HG03135 (cell line): Measurements from ENCODE around the gene CTSL.
"Not testable (repeated sequence)": the region's sequence is repeated elsewhere in the genome, so short reads cannot be mapped to it uniquely, and the experiment has no call there.

ENCODE experiments used
- ATAC-seq: cut with Tn5 transposase; IDR thresholded peaks from one replicate; pipeline ENCODE4 v1.9.1; 2021; ENCODE audit warnings: mild to moderate bottlenecking, moderate library complexity; ENCODE audit not compliant: unreplicated experiment

Gene CTSL

DNA sequence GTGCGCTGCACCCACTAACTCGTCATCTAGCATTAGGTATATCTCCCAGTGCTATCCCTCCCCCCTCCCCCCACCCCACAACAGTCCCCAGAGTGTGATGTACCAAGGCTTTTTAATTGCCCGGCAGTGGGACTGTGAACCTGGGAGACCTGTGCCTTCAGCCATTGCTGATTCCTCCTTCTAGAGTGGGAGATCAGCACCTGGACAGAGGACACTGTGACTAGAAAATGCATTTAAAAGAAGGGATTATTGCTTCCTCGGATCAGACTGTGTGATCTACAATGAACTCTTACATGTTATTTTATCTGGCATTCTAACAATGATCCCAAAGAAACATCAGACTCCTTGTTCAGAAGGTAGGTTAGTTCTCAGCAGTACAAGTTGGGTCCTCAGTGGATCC, 25.9 kb downstream of the CTSL start:
- ATAC-seq, result no peak

DNA sequence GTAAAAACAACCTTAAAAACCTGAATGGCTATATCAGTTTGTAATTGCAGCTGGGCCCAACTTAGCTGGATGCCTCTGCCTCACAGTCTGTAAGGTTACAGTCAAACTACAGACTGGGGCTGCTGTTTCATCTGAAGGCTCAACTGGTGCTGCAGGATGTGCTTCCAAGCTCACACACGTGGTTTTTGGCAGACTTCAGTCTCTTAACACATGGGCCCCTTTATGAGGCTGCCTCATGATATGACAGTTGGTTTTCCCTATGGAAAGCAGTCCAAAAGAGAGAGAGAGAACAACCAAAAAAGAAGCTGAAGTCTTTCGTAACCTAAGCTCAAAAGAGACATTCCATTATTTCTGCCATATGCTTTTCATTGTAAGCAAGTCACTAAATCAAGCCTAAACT, 27.4 kb downstream of the CTSL start:
- ATAC-seq, result no peak

DNA sequence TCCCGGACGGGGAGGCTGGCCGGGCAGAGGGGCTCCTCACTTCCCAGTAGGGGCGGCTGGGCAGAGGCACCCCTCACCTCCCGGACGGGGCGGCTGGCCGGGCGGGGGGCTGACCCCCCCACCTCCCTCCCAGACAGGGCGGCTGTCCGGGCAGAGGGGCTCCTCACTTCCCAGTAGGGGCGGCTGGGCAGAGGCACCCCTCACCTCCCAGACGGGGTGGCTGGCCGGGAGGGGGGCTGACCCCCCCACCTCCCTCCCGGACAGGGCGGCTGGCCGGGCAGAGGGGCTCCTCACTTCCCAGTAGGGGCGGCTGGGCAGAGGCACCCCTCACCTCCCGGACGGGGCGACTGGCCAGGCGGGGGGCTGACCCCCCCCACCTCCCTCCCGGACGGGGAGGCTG, 32.4 kb downstream of the CTSL start:
- ATAC-seq, result not testable (repeated sequence)

DNA sequence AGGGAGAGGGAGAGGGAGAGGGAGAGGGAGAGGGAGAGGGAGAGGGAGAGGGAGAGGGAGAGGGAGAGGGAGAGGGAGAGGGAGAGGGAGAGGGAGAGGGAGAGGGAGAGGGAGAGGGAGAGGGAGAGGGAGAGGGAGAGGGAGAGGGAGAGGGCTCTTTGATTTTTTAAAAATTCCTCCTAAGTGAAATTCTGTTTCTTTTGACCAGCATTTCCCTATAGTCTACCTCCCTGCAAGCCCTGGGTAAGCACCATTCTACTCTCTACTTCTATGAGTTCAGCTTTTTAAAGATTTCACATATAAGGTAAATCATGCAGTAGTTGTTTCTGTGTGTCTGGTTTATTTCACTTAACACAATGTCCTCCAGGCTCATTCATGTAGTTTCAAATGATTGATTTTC, 34.1 kb downstream of the CTSL start:
- not testable (repeated sequence) for ATAC-seq

DNA sequence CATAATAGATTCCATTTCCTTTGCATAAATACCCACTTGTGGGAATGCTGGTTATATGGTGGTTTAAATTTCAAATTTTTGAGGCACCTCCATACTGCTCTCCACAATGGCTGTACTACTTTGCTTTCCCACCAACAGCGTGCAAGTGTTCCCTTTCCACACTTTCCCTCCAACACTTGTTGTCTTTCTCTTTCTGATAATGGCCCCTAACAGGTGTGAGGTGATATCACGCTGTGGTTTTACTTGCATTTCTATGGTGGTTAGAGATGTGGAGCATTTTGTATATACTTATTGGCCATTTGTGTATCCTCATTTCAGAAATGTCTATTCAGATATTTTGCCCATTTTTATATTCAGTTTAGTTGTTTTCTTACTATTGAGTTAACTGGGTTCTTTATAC, 34.6 kb downstream of the CTSL start:
- ATAC-seq, result no peak

DNA sequence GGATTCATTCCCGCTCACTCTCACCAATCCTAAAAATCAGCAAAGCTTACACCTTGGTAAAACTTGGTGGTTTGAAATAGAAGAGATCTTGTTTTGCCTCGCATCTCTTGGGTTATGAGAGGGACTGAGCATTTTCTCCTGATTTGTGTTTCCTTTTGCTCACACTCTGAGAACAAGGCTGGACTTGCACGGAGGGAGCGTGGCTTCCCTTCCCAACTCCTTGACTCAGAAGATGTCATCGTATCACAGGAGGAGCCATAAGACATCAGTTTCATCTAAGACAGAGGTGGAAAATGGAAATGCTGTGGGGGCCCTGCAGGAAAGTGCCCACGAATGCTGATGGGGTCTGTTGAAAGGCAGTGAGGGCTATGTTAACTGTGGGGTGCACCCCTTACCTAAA, 37.4 kb downstream of the CTSL start:
- ATAC-seq, result no peak

DNA sequence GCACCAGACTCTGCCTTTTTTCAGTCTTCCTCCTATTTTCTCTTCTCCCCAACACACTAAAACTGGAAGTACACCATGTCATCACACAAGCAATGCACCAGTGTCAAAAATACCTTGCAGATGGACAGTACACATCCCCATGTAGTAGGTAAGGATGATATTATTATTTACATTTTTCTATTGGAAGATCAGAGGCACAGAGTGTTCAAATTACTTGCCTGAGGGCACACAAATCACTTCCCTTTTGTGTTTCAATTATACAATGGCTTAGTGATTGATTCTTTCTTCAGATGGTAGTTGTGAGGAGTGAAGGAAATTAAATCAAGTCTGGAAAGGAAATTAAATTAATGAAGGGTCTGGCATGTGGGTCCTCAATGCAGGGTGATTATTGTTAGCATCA, 39.6 kb downstream of the CTSL start:
- no peak for ATAC-seq

DNA sequence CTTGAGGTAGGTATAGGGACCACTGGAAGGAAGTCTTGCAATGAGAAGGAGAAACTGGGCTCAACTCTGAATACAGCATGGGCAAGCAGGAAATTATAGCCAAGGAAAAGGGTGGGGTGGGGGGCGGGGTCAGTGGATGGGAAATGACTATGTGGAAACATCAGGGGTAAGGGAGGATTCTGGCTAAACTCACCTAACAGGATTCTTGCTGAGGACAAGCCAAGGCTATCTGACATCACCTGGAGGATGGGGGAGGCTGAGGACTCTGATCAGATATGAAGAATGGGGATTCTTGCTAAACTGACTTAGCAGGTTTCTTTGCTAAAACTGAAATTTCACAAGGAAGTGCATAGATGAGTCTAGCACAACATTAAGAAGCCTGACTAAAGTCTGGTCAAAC, 40.8 kb downstream of the CTSL start:
- ATAC-seq, result no peak

DNA sequence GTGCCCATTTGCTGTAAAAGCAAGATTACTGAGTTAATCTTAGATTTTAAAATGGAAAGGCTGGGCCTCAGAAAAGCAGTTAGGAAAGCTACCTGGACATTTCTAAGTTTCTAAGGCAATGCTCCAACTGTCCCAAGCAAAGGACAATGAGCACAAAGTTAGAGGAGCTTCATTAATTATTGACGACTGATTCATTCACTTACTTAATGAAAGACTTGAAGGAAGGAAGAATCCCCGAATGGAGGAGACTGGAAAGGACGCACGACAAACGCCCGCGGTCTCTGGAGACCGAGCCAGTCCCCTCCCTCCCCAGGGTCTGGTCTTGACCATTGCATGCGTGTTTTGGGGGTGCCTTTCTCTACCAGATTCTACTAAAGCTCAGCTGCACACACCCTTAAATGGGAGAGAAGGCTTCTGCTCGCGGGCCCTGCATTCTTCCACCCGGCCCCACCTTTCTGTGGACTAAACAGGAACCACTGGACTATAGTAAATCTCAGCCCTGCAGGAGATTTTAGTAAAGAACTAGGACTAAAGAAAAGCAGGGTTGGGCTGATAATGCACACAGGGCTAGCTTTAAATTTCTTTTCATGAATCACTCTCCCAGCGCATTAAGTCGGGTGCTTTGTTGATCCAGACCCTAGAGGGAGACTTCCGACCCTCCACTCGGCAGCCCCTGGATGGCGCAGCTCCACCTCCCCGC, 44.8 kb downstream of the CTSL start:
- no peak for ATAC-seq

DNA sequence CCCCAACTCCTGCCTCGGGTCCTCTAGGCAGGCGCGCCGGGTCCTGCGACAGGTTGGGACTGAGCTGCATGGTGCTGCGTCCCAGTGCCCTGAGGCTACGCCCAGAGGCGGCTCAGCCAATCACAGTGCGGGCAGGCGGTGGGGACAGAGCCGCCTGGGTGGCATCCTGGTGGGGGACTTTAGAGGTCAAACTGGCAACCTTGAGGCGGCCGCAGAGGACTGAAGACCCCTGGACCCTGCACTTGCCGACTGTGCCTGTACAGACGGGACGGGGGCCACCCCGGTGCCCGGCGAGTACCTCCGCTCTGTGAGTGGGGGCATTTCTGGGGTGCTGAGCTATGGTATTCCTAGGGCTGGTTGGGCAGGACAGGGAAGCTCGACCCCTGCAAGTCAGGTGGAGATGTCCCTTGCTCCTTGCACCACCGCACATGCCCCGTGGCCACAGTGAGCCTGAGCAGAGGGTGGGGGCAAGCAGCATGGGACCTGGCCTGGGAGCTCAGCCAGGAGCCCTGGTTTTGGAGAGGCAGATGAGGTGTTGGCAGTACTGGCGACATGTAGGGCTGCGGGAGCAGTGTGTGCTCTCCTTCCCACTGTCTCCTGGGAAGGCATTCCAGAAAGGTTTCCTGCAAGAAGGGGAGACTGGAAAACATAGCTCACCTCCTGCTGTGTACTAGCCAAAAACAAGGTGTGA, 45.5 kb downstream of the CTSL start:
- no peak for ATAC-seq

DNA sequence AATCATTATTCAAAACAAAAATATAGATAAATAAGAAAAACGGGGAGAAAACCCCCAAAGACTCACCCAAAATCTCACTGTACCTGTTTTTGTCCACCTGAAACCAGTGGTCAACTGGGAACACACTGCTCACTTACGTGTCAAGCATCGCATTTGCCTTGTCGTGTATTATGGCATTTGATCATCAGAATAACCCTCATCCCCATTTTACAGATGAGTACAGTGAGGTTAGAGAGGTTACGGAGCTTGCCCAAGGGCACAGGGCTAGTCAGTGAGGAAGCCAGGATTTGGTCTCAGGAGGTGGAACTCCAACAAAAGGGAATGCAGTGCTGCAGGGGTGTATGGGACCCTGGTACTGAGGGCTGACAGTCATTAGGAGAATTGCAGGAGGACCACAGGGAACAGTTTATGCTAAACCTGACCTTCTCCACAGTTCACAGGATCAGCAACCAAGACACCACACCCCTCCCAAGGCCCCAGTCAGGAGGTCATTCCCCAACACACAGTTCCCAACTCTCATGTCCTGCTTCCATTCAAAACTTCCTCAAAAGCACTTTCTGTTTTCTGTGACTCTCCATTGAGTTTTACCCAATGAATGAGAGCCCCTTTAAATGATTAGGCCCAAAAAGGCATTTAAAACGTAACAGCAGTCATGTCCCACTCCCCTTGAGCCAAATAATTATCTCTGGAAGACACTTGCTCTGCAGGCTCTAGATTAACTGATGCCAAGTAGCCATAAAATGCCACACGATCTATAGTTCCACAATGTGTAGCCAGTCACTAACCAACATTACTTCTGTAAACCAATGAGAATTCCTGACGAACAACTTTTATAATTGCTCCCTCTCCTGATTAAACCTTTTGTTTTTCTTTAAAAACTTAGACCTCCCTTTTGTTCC, 50.8 kb downstream of the CTSL start:
- no peak for ATAC-seq

DNA sequence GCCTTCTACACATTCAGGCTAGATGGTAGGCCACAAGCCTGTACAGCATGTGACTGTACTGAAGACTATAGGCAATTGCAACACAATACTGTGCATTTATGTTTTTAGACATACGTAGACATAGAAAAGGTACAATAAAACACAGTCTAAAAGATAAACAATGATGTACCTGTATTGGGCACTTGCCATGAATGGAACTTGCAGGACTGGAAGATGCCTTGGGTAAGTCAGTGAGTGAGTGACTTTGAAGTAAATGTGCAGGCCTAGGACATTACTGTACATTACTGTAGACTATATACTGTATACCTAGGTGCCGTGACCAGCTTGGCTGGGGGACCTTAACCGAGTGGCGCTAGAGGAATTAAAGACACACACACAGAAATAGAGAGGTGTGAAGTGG, 53.1 kb downstream of the CTSL start:
- ATAC-seq, result no peak
